ENCODE data around the gene MPZL3.

MPZL3 gene

GRCh38 chr11:118264569-118265465 lies 12.7 kb upstream of the MPZL3 start:
- no peak for DNase-seq (ENCODE audit: low read depth)

GRCh38 chr11:118263695-118264568 lies 11.8 kb upstream of the MPZL3 start, which contains the start of gene MPZL2:
MPZL2 (minus strand) TSS chr11:118264297; CDS start chr11:118264153, 144 bp downstream.
- DNase-seq (ENCODE audit: low read depth): no peak

GRCh38 chr11:118263112-118263511 lies 10.9 kb upstream of the MPZL3 start:
- DNase-seq (ENCODE audit: low read depth): no peak

- no peak for DNase-seq (ENCODE audit: low read depth)
Observed at GRCh38 chr11:118260353-118260752, 8.2 kb upstream of the MPZL3 start.

- no peak for DNase-seq (ENCODE audit: low read depth)
Observed at GRCh38 chr11:118259138-118259537, 7.0 kb upstream of the MPZL3 start.

GRCh38 chr11:118258410-118258809 lies 6.2 kb upstream of the MPZL3 start:
- DNase-seq (ENCODE audit: low read depth): no peak

GRCh38 chr11:118252688-118253087 lies 523 bp upstream of the MPZL3 start:
- no peak for DNase-seq (ENCODE audit: low read depth)

GRCh38 chr11:118247041-118247440 lies 5.1 kb downstream of the MPZL3 start:
- DNase-seq (ENCODE audit: low read depth): no peak

- DNase-seq (ENCODE audit: low read depth): no peak
Observed at GRCh38 chr11:118245936-118246562, 6.1 kb downstream of the MPZL3 start.

GRCh38 chr11:118243993-118244762 lies 8.0 kb downstream of the MPZL3 start:
- no peak for DNase-seq (ENCODE audit: low read depth)

GRCh38 chr11:118243161-118243560 lies 9.0 kb downstream of the MPZL3 start:
- DNase-seq (ENCODE audit: low read depth): no peak

GRCh38 chr11:118241764-118242098 lies 10.4 kb downstream of the MPZL3 start:
- no peak for DNase-seq (ENCODE audit: low read depth)

- no peak for DNase-seq (ENCODE audit: low read depth)
Observed at GRCh38 chr11:118240999-118241763, 11.0 kb downstream of the MPZL3 start.

GRCh38 chr11:118239509-118240205 lies 12.5 kb downstream of the MPZL3 start:
- DNase-seq (ENCODE audit: low read depth): no peak

GRCh38 chr11:118238929-118239328 lies 13.2 kb downstream of the MPZL3 start:
- DNase-seq (ENCODE audit: low read depth): no peak

GRCh38 chr11:118238421-118238820 lies 13.7 kb downstream of the MPZL3 start:
- no peak for DNase-seq (ENCODE audit: low read depth)

- no peak for DNase-seq (ENCODE audit: low read depth)
Observed at GRCh38 chr11:118236170-118236569, 16.0 kb downstream of the MPZL3 start.

- no peak for DNase-seq (ENCODE audit: low read depth)
Observed at GRCh38 chr11:118234833-118235232, 17.3 kb downstream of the MPZL3 start.

- no peak for DNase-seq (ENCODE audit: low read depth)
Observed at GRCh38 chr11:118233850-118234249, 18.3 kb downstream of the MPZL3 start.

- no peak for DNase-seq (ENCODE audit: low read depth)
Observed at GRCh38 chr11:118233377-118233776, 18.8 kb downstream of the MPZL3 start.
